ENCODE results near the gene STK10.

The STK10 gene

DNA sequence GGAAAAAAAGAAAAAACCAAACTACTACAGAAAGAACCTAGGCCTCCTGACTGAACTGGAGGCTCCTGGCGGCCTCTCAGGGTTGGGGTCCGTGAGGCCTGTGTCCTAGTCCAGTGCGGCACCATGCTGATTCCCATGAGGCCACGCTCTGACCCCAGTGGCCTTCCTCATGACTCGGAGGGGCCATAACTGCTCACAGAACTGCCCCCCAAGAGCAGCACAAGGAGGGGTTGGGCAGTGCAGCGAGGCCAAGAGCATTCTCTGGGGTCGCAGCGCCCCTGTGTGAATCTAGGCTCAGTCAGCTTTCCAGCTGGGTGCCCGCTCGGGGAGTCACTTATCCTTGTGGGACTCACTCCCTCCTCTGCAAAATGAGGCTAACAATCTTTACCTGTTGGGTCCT, 102.3 kb downstream of the STK10 start:
- DNase-seq, result no peak

DNA sequence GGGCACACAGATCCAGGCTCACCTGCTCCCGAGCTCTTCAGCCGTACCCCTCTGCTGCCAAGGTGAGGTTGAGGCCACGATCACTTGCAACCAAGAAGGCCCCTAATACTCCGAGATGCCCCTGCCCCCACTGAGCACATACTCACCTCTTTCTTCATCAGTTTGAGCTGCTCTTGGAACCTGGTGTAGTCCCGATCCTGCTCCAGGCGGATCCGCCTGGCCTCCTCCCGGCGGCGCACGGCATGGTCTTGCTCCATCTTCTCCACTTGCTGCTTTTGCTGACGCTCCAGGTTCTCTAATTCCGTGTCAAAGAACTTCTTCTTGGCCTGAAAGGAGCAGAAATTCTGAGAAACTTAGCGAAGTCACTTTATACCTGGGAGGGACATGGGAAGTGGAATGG, 105.8 kb downstream of the STK10 start:
- no peak for DNase-seq

DNA sequence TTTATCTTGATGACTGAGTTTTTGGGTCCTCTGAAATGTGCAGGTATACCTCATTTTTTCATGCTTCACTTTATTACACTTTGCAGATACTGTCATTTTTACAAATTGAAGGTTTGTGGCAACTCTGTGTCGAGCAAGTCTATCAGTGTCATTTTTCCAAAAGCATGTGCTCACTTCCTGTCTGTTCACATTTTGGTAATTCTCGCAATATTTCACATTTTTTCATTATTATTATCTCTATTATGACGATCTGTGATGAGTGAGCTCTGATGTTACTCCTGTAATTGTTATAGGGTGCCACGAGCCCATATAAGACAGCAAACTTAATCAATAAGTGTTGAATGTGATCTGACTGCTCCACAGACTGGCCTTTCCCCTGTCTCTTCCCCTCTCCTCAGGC, 108.1 kb downstream of the STK10 start:
- DNase-seq, result no peak

DNA sequence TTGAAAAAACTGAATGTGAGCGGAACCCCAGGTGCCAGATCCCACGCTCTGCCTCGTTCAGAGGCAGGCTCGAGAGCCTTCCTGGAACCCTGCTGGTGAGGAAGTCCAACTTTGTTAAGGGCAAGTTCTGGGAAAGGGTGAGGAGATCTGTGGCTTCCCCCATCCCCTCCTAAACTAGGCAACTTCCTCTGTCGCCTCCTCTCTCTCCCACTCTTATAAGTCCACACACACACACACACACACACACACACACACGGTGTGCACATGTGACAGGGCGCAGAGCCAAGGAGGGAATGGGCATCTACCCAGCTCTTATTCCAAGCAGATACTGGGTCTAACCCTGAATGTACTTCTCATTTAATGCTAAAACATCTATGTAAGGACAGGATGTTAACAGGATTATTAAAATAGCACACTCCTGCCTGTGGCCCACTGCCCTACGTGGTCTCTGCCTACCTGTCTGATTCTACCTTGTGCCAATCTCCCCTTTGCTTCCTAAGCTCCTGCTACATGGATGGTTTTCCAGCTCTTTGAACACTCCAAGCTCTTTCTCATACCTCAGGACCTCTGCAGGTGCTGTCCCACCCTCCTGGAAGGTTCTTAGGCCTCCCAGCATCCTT, 109.2 kb downstream of the STK10 start:
- no peak for DNase-seq

DNA sequence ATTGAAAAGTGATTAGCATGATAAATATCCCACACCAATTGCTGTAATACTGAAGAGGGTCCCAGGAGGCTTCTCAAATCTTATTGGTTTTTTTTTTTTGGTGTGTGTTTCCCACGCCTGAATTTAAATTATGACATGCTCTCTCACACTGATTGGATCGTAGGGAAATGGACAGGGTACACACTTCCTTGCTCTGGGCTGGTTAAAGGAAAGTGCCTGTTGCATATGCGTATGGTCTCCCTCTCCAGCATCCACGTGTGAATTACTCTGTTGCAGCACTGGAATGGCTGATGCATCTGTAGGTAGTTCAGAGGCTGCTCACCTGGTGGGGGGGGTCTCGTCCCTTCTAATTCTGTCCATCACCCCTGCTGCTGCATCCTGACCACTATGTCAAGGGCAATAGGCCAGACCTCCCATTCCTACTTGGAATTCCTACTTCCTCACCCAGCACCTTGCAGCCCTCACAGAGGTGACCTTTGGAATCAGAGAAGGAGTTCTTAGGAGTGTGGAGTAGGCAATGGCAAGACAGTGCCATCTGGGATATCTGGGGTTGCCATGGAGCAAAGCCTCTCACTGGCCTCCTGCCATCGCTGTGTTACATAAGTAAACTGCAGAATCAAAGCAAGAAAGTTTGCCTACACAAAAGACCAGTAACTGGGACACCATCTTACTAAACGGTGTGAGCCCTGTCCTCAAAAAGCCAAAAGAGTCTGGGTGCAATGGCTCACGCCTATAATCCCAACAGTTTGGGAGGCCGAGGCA, 110.2 kb downstream of the STK10 start:
- no peak for DNase-seq

DNA sequence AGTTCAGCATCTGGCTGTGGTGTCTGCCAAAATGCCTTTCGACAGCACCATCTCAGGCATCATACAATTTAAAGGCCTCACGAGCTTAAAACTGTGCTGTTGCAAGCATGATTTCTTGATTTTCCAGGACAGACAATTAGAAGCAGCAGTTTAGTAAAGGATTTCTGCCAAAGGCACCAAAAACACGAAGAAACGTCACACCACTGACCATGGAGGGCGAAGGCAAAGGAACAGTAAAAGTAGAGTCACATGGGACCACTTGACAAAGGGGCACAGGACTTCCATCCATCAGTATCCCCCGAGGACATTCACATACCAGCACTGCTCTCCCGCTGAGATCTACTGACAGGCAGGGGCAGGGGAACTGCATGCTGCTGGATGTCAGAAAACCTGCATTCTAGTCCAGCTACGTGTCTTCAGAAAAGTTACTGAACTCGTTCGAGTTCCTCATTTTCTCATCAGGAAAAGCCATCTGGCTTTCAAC, 111.2 kb downstream of the STK10 start:
- DNase-seq, result no peak

DNA sequence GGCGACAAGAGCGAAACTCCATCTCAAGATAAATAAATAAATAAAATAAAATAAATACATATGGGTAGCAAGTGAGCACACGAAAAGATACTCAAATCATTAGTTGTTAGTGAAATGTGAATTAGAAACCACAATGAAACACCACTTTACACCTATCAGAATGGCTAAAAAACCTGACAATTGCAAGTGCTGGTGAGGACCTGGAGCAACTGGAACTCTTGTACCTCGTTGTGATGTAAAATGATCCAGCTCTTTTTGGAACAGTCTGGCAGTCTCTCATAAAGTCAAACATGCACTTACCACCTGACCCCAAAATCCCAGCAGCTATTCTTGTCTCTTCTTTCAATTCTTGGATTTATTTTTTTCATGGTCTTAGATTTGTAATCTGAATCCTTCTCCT, 112.4 kb downstream of the STK10 start:
- DNase-seq, result no peak

DNA sequence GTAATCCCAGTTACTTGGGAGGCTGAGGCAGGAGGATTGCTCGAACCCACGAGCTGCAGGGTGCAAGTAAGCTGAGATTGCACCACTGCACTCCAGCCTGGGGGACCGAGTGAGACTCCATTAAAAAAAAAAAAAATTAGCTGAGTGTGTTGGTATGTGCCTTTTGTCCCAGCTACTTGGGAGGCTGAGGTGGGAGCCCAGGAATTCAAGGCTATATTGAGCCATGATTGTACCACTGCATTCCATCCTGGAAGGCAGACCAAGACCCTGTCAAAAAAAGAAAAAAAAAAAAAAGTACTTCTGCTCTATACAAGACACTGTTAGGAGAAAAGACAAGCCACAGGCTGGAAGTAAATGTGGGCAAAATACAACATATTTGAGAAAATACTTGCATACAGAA, 113.1 kb downstream of the STK10 start:
- DNase-seq, result no peak

DNA sequence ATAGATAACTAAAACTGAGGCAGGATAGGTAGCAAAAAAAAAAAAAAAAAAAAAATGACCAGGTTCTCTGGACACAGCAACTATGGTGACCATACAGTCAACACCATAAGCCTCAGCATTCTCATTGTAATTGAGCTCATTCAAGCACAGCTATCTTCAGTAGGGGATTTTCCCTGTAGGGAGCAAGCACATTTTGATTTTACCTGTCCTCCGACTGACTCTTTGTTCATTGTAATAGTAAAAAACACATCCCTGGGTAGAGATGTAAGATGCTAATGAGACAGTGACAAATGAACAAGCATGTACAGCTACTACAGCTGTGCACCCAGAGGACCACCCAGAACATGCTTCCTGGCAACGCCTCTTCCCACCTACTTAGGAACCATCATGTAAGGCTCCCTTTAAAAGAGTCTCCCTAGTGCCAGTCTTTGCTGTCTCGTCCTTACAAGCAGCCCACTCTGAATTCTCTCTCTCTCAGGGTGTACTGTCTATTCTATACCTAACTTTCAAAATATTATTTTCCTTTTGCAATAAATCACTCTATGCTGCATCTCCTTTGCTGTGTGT, 116.6 kb downstream of the STK10 start:
- no peak for DNase-seq

DNA sequence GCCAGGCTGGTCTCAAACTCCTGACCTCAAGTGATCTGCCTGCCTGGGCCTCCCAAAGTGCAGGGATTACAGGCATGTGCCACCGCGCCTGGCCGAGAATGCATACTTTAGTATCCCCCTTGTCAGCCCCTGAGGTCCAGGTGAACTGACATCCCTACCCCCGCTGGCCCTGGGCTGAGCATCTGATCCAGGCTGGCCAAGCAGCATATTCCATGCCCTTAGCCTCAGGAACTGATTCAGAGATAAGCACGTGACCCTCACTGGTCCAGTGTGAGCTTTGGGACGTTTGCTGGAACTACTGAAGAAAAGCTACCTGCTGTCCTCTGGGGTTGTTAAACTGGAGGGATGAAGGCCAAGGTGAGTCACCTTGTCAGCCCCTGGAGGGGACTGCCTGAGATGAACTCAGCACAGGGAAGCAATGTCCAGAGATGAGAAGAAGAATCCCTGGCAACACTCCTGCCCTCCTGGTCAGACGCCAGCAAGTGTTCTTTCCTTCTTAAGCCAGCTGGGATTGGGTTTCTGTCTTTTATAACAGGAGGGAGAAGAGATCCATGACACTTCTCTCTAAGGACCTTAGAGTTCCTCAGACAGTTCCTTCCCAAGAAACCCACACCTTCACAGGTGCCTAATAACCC, 122.5 kb downstream of the STK10 start:
- DNase-seq, result no peak

DNA sequence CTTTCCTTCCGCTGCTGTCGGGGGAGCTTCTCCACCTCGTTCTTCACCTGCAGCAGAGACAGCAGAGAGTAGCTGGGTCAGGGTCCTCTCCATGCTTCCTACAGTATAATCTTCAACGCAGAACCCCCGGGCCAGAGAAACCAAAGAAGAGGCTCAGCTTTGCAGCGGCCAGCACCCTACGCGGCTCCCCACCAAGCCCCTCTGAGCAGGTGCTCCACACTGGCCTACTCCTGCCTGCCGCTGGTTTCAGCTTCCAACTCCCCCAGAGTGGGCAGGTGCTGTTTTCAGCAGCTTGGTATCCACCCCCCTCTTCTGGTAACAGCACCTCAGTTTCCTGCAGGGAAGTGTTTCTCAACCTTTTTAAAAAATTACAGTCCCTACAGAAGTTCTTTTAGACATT, 123.3 kb downstream of the STK10 start:
- DNase-seq, result no peak

DNA sequence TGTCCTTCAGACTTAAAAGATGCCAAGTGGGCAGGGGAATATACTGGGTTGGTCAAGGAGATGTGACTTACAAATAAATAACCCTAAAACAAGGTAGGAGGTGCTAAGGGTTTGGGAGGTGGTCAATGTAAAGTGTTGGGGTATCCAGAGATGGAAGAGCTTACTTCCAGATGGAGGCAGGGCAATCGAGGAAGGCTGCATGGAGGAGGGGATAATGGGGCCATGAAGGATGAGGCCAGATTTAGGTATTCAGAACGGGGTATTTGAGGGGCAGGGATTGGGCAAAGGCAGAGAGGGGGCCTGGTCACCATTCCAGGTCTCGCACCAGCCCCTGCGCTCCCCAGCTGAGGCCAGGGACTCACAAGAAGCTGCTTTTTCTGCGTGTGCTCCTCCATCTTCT, 123.7 kb downstream of the STK10 start:
- DNase-seq, result no peak

DNA sequence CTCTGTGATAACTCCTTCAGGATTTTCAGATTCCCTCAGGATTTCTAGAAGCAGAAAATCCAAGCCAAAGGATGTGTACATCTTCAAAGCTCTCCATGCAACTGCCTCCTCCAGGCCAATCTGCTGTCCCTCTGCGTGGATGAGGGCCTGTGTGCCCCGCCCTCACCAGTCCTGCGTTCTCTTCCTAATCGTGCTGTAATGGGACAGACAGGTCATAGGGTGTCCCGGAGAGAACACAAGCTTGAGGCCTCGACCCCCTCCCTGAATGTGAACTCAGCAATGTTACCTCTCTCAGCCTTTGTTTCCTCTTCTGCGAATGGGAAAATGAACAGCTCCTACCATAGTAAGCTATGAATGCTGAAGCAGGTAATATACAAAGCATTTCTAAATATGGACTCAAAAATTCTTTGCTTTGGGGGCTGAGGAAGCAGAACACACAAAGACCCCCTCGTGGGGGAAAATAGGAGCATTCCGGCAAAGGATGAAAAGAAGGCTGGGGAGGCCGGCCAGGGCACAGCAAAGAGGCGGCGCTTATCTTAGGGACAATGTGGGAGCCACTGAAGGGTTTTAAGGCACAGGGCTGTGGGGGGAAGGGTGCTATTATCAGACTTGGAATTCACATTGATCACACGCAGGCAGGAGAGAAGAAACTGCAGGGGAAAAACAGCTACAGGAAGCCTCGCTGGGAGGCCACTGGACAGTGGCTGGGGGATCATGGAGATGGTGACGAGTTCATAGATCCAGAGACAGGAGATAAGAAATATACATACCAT, 124.4 kb downstream of the STK10 start:
- DNase-seq, result no peak

DNA sequence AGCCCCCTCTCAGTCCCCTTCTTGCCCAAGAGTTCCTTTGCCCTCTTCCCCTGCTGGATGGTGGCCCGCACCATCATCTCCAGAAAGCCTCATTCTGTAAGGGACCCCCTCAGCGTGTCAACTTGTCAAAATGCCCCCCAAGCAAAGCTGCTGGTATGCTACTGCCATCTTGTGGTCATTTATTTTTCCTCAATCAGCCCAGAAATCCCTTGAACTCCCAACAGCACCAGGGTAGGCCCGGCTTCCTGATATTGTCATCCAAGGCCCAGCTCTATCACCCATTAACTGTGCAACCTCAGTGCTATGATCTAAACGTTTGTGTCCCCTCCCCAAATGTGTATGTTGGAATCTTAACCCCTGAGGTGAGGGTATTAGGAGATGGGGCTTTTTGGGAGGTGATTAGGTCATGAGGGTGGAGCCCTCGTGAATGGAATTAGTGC, 128.3 kb downstream of the STK10 start:
- no peak for DNase-seq

DNA sequence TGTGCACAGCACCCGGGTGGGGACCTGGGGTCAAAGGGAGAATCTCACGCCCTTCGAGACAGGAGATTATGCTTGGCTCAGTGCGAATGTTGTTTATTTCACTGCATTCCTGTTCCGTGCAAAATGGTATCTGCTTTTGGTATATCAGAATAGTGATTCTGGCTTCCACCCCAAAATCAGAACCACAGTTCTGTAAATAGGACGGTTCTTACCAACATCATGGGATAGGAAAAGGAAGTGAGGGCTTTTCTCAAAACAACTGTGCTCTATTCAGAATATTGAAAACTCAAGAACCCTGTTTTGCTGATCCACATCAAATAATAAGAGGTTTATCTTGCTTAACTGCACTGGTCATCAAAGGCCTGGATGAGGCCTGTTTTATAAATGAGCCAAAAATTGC, 129.9 kb downstream of the STK10 start:
- DNase-seq, result no peak

DNA sequence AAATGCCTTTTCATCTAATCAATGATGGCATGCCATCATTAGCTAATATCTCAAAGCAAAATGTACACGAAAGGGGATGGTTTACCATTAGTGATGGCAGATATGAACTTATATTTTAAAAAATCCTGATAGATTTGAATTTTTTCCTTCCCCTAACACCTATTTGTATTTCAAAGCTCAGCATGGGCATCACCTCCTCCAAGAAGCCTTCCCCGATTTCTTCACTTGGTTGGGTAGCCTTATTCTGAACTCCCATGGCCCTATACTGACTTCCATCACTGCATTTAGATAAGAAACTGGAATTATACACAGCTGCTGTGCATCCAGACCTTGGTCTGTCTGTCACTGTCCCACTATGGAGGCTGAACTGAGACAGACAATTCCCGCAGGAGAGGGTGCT, 132.0 kb downstream of the STK10 start:
- DNase-seq, result no peak

DNA sequence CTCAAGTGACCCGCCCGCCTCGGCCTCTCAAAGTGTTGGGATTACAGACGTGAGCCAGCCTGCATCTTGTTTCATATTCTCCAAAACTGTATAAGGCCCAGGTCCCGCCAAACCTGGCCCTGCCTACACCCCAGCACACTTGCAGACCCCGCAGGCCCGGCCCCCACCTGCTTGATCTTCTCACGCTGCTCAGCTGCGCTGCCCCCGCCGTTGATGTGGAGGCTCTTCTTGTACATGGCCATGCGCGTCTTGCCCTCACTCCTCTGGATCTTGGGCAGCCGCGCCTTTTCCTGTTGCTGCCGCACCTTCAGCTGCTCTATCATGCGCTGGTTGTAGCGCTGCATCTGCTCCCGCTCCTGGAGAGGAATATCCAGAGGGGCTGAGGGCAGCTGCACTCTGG, 132.6 kb downstream of the STK10 start:
- DNase-seq, result no peak

DNA sequence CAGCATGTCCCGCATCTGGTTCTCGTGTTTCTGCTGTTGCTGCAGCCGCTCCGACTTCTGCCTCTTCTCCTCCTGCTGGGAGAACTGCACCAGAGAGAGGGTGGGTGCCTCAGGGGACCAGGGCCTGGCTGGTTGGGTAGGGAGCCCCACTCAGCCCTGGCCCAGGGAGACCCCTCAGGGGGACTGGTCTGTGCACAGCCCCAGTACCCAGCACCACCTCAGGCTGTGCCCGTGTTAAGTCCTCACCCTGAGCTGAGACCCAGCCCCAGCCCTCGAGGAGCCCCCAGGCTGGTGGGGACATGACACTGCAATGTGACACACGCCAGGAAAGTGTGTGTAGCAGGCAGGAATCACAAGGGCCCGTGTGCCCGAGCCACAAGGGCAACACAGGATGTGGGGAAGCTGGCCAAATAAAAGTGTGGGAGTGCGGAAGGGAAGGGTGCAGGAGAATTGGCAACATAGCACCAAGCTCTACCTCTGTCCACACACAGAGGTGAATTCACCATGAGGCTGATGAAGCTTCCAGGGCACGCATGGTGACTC, 133.3 kb downstream of the STK10 start:
- no peak for DNase-seq

DNA sequence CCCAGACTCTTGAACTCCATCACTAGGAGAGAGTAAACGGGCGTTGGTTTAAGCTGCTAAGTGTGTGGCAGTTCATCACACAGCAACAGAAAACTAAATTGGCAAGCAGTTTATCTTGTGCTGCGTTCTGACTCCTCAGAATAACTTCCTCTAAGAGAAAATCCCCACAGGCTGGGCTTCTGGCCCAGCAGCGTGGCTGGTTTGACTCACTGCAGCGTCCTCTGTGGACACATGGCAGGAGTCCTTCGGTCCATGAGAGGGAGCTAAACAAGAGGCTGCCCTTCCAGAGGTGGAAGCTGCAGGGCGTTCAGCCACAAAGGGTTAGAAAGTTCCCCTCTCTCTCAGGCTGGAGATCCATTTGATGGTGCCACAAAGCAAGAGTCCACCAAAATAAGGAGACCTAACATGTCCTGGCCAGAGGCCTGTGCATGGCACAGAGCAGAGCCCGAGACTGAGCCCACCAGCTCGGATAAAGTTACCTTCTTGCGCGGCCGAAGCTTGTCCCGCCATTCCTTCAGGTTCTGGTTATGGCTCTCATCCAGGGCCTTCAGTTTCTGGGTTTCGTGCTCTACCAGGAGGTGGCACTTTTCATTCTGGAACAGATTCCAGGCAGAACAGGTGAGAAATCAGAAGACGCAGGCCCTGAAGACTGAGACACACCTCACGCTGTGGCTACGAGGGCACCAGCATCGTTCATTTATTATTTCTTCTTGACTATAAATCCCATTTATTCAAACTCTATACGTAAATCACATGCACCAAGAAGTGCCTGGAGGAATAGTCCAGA, 135.4 kb downstream of the STK10 start:
- DNase-seq, result no peak

DNA sequence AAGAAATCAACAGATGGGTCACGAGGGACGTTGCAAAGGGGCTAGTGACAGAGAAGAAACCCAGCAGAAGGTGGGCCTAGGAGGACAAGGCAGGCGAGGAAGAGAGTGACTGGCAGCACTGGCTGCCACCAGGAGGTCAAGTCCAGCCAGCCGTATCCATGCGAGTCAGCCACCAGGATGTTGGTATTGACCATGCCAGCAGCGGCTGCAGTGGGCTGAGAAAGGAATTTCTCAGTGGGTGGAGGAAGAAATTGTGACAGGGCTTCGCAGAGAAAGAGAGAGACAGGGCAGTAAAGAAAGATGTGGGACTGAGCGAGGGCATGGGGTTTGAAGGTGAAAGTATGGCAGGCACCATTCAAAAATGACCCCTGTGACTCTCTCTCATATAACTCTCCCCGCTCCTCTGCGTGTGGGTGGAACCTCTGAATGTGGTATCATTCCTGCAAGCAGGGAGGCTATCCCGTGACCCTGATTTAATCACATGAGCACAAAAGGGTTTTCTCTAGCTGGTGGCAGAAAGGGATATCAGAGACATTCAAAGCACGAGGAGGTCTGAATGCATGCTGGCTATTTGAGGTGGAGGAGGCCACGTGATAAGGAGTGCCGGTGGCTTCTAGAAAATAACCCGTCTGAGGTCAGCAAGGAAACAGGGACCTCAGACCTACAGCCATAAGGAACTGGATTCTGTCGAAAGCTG, 136.2 kb downstream of the STK10 start:
- DNase-seq, result no peak

DNA sequence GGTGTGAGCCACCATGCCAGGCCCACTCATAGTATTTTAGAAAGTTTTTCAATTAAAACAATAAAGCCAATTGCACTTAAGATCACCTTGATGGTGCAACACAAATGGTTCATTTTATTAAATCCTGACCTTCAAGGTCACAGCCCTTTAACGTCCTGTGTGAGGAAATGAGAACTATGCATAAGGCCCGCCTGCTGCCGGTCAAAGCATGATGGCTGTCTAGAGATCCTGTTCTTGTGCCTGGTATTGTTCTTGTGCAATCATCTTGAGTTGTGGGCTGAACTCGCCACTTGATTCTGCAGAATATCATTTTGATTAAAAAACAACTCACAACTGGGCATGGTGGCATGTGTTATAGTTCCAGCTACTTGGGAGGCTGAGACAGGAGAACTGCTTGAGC, 137.9 kb downstream of the STK10 start:
- DNase-seq, result no peak
